ENCODE data around the gene PCDHB14.
"Not testable (repeated sequence)": the region's sequence is repeated elsewhere in the genome, so short reads cannot be mapped to it uniquely, and the experiment has no call there.

- TF ChIP-seq POLR2AphosphoS5, CTCF (IDR thresholded peaks at IDR 0.05): not testable (repeated sequence)
Measured at GRCh38 chr5:141174291-141175104, 48.6 kb upstream of the PCDHB14 start.
